HG02943 (cell line): ENCODE measurements around the gene SLC9C1.

Source experiments
- ATAC-seq: cut with Tn5 transposase; IDR thresholded peaks from one replicate; pipeline ENCODE4 v1.9.1; 2021; ENCODE audit warnings: mild to moderate bottlenecking, low read depth, moderate library complexity; ENCODE audit not compliant: unreplicated experiment

SLC9C1 gene

DNA sequence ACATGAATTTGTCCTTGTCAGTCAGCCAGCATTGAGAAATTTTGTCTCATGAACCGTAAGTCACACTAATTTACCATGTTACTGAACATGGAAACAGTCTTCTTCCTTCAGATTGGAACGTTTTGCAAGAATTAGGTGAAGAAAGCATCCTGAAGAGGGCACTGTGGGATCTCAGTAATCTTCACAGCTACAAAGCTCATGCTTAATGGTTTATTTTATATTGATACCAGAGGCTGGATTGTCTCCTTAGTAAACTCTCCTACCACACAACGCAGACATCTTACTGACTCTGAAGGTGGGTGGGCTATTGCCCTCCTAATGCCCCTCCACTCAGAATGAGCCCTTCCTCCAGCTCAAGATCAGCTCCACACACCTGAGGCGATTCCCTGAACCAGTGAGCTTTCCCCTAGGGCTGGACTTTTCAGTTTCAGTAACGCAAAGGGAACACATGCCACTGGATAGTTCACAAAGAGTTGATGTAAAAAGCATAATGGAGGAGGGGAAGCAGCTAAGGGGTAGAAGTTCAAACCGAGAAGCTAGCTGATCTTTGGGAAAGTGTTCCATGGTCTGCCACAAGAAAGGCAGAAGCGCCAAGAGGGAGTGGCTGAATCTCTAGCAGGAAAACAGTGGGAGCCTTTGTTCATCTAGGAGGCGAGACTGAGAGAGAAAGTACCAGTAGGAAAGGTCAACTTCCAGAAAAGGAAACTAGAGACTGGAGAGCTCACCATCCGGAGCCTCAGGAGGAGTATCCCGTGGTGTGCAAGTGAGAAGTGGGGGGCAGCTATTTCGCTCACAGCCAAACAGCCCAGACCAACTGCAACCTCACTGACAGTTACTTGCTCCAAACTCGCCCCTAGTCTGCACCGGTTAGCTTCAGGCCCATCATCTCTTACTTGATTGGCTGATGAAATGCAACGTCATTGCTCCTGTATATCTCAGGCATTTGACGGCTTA lies at the start of gene SLC9C1:
Gene SLC9C1, minus strand, starts transcription at position 849 of the 954 bp plus-strand sequence. CDS start 7,425 bp downstream, outside the sequence.
- ATAC-seq: peak; percentile 51

DNA sequence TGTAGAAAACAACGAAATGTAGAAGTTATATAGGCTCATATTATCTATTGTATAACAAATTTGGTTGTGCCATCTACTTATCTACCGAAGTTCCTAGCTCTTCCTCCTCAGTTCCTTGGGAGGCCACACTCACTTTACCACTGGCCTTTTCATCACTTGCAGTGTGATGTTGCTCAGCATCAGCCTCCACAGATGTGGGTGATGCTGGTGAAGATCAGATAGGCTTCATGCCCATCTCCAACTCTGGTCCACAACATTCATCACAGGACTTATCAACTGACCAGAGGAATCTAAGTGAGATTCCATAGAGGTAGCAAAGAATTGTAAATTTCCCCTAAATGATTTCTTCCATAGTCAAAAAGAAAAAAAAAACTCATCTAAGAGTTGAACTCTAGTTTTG lies 47.4 kb upstream of the SLC9C1 start:
- no peak for ATAC-seq

DNA sequence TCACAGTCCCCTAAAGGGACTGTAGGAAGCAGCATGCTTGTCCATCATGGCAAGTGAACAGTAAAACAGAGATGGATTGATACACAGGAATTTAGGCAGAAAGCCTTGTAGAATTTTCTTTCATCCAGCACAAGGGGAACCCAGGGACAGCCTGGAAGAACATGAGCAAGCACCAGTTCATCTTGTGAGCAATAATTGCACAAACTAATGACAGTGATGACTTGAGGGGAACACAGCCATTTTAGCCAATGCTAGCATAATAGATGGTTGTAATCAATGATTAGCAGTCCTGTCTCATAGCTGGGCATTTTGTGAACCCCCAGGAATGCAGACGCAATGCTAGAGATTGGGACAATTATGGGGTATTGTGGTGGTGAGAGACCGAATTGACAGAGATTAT lies 45.6 kb upstream of the SLC9C1 start:
- no peak for ATAC-seq

DNA sequence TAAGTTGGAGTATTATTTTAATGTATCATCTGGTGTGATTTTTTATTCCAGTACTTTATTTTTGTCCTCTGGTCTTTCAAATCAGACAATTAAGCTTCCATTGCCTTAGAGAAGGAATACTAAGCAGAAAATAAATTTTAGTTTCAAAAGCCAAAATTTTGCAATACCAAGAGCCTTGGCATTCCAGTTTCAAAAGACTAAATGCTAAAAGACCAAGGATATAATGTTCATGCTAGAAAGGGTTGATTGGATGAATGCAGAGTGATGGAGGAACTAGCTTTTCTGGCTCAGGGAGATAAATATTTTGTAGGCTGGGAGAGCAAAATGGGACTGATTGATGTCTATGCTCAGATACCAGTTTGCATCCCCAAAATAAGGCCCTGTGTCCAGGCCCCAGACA lies 45.1 kb upstream of the SLC9C1 start:
- ATAC-seq: no peak

DNA sequence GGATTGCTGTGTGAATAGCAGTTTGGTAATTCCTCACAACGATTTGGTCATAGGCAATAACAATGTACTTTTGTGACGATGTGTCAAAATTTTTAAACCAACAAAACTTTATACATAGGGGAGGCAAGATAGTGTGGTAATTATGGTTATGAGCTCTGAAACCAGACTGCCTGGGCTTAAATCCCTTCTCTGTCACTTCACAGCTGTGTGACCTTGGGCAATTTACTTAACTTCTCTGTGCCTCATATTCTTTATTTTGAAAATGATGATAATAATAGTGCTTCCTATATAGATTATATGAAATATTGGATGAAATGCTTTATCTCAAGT lies 44.7 kb upstream of the SLC9C1 start:
- no peak for ATAC-seq

DNA sequence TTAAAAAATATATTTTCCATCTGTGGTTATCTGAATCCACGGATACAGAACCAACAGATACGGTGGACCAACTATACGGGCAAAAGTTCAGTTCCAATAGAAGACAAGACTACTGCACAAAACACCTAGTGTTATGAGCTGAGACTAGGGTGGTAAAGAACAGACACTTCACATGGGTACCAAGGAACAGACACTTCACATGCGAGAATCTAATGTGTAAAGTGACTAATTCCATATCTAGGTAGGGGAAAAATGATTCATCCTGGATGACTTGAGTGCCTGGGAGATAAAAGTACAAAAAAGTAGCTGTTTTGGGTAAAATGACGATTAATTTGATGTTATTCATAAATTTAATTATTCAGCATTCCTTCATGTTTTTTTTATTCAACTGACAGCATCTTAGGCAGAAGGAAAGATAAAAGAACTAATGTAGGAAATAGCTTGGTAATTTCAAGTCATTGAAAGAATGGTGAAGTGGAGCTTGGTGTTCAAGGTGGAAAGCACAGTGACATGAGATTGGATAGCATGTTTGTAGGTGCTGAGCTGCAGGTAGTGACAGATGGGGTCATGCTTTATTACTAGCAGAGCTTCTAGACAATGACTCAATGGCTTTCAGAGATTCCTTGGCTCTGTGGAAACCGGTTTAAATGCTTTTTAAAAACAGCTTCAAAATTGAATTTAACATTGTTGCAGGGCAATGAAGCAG lies 44.2 kb upstream of the SLC9C1 start:
- no peak for ATAC-seq

DNA sequence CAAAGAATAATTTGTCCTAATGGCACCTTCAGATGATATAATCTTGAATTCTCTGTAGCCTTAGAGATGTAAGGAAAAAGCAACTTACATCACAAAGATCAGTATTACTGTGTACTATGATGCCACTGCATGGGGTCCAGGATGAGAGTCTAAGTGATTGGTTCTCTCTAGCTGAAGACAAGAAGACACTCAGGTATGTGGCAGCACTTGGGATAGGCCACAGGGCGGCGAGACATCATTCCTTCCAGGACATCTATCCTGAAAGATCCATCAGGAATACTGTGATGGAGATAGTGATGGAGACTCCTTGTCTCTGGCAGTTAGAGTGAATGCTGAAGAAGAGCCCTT lies 41.4 kb upstream of the SLC9C1 start:
- ATAC-seq: no peak

DNA sequence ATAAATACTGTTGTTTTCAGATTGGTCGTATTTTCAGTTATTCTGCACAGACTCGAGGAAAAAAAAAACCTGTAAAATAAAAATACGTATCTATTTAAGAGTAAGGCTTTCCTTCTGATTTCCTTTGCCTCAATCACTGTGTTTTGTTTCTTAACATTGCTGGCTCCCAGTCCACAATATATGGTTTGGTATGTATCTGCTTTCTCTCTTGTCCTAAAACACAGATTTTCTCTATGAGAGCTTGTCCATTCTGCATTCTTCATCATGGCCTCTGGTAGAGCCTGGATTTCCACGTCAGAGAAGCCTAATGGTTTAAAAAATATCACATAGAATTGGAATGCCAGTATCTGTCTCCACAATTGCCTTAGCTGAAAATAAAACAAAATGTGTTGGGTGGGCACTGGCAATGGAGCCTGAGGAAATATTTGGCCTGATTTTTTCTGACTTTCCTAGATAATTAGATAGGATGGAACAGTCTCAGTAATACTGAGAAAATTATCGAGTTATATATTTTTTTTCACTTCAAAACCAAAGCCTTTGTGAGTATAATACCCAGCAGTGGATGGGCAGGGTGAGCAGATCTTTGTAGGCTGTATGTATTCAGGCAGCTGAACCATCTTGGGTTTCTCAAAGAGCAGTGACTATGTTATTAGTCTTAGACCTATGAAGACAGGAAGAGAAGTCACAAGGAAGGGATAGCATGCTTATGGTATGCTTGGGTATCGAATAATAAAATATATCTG lies 40.8 kb upstream of the SLC9C1 start:
- no peak for ATAC-seq

DNA sequence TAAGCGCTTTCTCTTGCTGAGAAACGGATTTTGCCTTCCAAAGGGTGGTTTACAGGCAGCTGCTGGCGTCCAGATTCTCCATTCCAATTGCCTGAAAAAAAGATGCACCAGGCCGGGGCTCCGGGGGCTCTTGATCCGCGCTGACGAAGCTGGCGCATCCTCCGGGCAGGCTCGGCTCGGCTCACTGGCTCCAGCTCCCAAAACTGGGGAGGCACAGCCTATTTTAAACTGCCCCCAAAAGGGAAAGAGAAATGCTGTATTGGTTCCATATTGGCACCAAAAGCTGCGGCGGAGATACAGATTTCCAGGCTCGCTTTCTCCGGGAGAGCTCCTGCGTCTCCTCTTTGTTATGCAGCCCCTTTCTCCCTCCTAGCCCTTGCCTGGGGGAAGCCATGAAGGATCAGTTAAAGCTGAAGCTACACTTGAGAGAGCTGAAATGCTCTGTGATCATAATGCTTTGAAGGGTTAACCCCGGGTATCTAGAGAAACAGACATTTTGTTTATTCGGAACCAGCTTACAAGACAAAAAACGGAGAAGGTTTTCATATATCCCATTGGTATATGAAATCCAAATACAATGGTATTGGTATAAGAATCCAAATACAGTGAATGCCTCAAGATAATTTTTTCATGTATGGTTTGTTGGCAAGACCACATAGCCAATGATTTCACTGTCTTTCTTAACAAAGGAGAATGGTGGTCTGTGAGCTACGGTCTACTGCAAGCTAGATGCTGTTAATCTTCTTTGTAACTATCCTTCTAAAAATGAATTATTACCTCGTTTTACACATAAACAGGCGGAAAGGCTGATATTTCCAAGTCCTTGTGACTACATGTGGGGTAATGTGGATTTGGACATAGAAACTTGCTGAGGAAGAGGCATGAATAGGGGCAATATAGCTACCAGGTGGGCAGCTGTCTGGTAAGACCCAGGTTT lies 39.6 kb upstream of the SLC9C1 start:
- ATAC-seq: peak; percentile 35

DNA sequence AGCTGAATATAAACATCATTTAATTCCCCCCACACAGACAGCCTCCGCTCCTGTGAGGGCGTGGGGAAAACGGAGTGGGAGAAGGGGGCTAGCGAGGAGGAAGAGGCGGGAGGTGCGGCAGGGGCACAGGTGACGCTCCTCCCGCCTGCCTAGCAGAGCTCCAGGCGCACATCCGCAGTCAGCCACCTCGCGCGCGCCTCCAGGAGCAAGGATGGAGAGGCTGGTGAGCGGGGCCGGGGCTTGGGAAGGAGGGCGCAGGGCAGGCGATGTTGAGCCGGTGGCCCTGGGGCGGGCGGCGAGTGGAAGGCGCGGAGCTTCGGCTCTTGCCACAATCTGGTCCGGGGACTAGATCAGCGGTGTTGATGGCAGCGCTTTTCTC lies 39.0 kb upstream of the SLC9C1 start, which contains the start of gene CD200:
Gene CD200, plus strand, starts transcription at position 155 of the 379 bp plus-strand sequence. Its CDS starts 57 bp downstream, at position 212.
- ATAC-seq: peak; percentile 70

DNA sequence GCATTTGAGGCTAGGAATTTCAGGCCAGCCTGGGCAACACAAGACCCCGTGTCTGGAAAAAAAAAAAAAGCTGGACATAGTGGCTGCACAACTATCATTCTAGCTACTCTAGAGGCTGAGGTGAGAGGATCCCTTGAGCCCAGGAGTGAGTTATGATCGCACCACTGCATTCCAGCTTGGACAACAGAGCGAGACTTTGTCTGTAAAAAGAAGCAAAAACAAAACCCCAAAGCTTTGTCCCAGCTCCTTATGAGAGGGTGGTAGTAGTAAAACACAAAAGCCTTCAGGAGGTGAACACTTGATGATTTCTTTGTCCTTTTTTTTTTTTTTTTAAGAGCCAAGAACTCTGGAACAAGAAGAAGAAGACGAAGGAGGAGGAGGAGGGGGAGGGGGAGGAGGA lies 37.8 kb upstream of the SLC9C1 start:
- no peak for ATAC-seq

DNA sequence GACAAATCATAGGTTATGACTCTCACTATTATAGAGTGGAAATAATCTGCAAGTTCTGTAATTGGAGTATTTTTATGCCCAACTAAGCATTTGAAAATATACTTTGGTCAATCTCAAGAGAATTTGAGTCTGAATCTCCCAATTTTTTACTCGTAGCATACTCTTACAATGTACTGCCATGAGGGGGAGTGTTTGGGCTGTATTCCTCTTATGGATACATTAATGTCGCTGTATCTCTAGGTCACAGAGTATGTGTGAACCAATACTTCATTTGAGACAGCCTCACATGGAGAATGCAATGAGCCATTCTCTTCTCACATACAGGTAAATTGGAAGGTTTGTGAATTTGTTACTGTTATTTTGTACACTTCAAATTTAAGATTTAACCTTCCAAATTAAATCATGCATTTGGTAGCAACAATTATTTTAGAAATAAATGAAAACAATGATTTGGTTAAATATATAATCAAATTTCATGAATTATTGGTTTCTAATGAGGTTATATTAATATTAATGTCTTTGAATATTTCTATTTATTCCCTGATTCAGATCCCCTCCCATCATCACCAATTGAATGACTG lies 33.4 kb upstream of the SLC9C1 start:
- peak; percentile 87 for ATAC-seq

DNA sequence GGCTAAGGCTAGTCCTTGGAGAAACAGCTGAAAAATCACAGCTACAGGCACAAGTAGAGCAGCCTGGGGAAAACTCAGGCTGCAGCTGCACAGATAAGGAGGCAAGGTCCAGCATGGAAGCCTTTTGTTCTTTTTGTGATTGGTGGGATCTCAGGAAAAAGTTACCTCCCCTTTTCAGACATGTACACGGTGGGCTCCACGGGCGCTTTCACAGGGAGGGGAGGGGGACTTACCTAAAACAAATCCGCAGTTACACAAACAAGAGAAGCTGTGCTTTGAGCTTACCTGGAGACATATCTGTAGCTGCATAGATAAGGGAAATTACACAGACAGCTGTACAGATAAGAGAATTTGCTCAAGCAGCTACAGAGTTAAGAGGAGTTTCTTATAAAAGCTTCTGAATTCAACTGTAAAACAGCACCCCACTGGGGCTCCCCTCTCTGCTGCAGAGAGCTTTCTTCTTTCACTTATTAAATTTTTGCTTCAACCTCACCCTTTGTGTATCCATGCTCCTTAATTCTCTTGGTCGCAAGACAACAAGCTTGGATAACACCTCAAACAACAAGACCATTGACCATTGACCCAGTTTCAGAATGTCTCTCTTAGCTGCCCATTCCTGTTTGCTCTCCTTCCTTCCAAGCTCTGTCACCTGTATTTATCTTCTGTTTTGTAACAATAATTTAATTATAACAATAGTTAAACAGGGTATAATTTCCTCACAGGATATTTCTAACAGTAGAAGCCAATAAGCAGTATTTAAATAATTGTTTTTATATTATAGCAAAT lies 28.0 kb upstream of the SLC9C1 start:
- no peak for ATAC-seq

DNA sequence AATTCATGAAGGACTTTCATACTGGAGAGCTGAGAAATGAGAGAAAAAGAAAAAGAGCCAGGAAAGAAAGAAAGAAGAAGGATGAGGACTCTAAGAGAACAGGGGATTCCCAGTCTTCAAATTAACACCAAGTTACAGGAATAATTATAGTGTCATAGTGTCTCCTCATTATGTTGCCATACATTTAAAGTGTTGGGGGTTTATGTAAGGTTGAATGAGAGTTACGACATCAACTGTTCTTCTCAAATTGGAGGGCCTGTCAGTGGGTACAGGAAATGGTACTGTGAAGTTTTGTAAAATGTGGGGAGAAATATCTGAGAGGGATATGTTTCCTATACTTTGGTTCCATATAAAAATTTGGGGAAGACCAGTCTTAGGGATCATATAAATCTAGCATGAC lies 26.7 kb upstream of the SLC9C1 start:
- no peak for ATAC-seq

DNA sequence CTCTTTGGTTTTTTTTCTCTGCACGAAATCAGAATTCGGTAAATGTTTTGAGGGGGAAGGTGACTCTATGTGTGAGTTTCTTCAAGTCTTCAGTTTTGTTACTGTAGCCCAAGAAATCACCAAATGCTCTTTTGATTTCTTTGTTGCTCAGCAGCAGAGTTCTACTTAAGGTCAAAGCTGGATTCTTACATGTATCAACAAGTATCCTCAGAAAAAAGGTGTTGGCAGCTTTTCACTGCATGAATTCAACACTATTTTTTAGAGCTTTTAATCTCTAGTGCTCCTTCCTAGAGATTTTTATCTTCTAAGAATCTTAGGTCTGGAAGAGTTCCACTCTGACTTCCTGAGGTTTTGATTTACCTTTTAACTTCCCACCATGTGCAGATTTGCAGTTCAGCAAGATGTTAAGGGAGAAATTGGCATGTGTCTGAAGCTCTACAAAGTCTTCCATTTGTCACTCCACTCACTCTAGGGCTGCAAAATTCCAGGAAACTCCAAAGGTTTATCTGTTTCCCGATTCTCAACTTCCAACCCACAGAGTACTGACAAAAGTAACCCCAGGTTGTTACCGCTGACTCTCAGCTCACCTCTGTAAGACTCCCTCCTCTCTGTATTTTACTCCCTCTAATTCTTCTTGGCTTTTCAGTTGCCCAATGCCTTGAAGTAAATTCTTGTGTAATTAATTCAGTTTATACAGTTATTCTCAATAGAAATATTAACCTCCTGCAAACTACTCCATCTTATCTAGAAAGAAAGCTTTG lies 25.7 kb upstream of the SLC9C1 start:
- no peak for ATAC-seq

DNA sequence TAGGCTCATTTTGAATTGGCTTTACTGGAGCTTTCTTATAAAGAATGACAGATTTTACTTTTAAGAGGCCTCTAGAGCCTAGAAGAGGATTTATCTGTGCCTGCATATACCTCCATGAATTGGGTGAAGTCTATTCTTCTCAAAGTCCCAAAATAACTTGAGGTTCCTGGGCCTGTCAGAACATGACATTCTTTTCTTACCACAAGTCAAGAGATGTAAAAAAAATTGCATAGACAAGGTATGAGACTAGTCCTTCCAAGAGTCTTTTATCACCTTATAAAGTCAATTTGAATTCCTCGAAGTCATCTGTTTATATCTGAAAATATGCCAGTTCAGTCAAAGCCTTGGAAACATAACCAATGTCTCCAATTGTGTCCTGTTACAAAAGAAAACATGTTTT lies 21.8 kb upstream of the SLC9C1 start:
- ATAC-seq: no peak

DNA sequence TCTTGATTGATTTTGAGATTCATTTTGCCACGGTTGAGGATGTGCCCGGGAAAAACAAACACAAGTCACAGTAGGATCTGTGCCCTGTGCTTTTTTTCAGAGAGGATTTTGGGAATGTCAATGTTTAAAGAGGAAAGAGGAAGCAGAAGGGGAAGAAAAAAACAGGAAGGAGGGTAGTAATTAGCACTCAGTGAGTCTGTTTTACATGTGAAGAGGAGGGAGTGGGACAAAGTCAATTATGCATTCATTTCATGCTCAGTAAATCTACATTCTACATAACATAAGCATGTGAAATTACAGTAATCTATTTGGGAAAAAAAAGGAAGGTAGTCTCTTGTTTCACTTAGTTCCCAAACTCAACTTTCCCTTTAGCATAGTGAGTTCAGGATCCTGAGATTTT lies 20.6 kb upstream of the SLC9C1 start:
- ATAC-seq: no peak
